ENCODE data around the gene AGAP1.
A peak's percentile ranks its signal among the peaks of the same experiment; 100 is the strongest.

AGAP1 gene

GRCh38 chr2:235813398-235813797, 319.6 kb downstream of the AGAP1 start:
- H3K4me3 ChIP-seq (replicated peaks in 1 of 2; ENCODE audit: low read depth in 2 of 2, low read length in 2 of 2) = no peak overlapping the region
- no peak for DNase-seq (ENCODE audit: low read depth in 2 of 2)
- TF ChIP-seq CTCF (IDR thresholded peaks at IDR 0.05; ENCODE audit: low read depth, low read length) = no peak

- TF ChIP-seq CTCF (IDR thresholded peaks at IDR 0.05; ENCODE audit: low read depth, low read length) = no peak
- peak in 1 of 2 donors; percentile 5 for DNase-seq (ENCODE audit: low read depth in 2 of 2)
- H3K4me3 ChIP-seq (replicated peaks in 1 of 2; ENCODE audit: low read depth in 2 of 2, low read length in 2 of 2) = no peak overlapping the region
These were observed 326.7 kb downstream of the AGAP1 start for GRCh38 chr2:235820571-235820970.

- DNase-seq (ENCODE audit: low read depth in 2 of 2) = no peak
- H3K4me3 ChIP-seq (replicated peaks in 1 of 2; ENCODE audit: low read depth in 2 of 2, low read length in 2 of 2) = no peak overlapping the region
- no peak for TF ChIP-seq CTCF (IDR thresholded peaks at IDR 0.05; ENCODE audit: low read depth, low read length)
These were observed 330.5 kb downstream of the AGAP1 start for GRCh38 chr2:235824331-235824730.

GRCh38 chr2:235825946-235826345, 332.1 kb downstream of the AGAP1 start:
- DNase-seq (ENCODE audit: low read depth in 2 of 2) = no peak
- no peak for TF ChIP-seq CTCF (IDR thresholded peaks at IDR 0.05; ENCODE audit: low read depth, low read length)
- no peak overlapping the region for H3K4me3 ChIP-seq (replicated peaks in 1 of 2; ENCODE audit: low read depth in 2 of 2, low read length in 2 of 2)

GRCh38 chr2:235826826-235827225, 333.0 kb downstream of the AGAP1 start:
- H3K4me3 ChIP-seq (replicated peaks in 1 of 2; ENCODE audit: low read depth in 2 of 2, low read length in 2 of 2) = no peak overlapping the region
- no peak for DNase-seq (ENCODE audit: low read depth in 2 of 2)
- TF ChIP-seq CTCF (IDR thresholded peaks at IDR 0.05; ENCODE audit: low read depth, low read length) = no peak

- no peak for TF ChIP-seq CTCF (IDR thresholded peaks at IDR 0.05; ENCODE audit: low read depth, low read length)
- no peak overlapping the region for H3K4me3 ChIP-seq (replicated peaks in 1 of 2; ENCODE audit: low read depth in 2 of 2, low read length in 2 of 2)
- DNase-seq (ENCODE audit: low read depth in 2 of 2) = peak; percentile 33 to 62
These were observed 333.7 kb downstream of the AGAP1 start for GRCh38 chr2:235827585-235827992.

- no peak overlapping the region for H3K4me3 ChIP-seq (replicated peaks in 1 of 2; ENCODE audit: low read depth in 2 of 2, low read length in 2 of 2)
- no peak for TF ChIP-seq CTCF (IDR thresholded peaks at IDR 0.05; ENCODE audit: low read depth, low read length)
- DNase-seq (ENCODE audit: low read depth in 2 of 2) = no peak
These were observed 335.9 kb downstream of the AGAP1 start for GRCh38 chr2:235829726-235830125.

Measured in cardiac fibroblast (primary cell).